HepG2 (cell line): ENCODE measurements around the gene CDH13. TPM values are rescaled to one million over a fixed set of nuclear protein-coding genes. Genes with fewer than 3 reads are reported as not detected.

Source experiments
- ATAC-seq: fragments of 200-7000 bp; cut with Tn5 transposase; 3 replicates; pipeline ENCODE4 v1.9.1; 2020; ENCODE audit warnings: mild to moderate bottlenecking, moderate library complexity
- BruUV-seq: library from RNA; stranded (reverse); fragments of 400-500 nt; replicated peaks from 2 replicates; lab custom pipeline; 2021; lab: Mats Ljungman, UMichigan
- CTCF ChIA-PET: fragments of 300-600 bp; formaldehyde crosslinking; extraction: SDS; loops from one replicate; lab custom pipeline; 2021; ENCODE audit warnings: low total read pairs, inconsistent platforms, low intra/inter-chr PET ratio; lab: Yijun Ruan, JAX
- POLR2A ChIA-PET: fragments of 350-600 bp; sonication (Branson Sonifier 250); formaldehyde crosslinking; loops from one replicate; lab custom pipeline; 2020; ENCODE audit warnings: antibody characterized with exemption, inconsistent platforms; lab: Yijun Ruan, JAX
- DNase-seq: peaks from one replicate; pipeline ENCODE4 v3.0.0-alpha.2; 2015; ENCODE audit warnings: low spot score
- FAIRE-seq: peaks from 3 replicates; lab custom pipeline; 2011; peaks lifted over from hg19 to GRCh38; lab: Jason Lieb, UNC
- H2AFZ ChIP-seq: one replicate; pipeline ENCODE4 v1.6.1; 2011; ENCODE audit warnings: low read length, inconsistent platforms
- H3K27ac ChIP-seq: fragments of 300-600 bp; 3 replicates; pipeline ENCODE4 v1.8.0; 2011; ENCODE audit warnings: mixed run types, mild to moderate bottlenecking, mixed read lengths, low read length, inconsistent platforms; ENCODE audit not compliant: insufficient read depth; ENCODE audit errors: extremely low read length
- H3K27me3 ChIP-seq, 2 experiments: fragments of 200-600 bp in 1 of 2; 2 replicates in 1 of 2; 3 replicates in 1 of 2; pipeline versions ENCODE4 v1.6.0 to v1.8.0; 2011; ENCODE audit warnings: low read length in 2 of 2, mild to moderate bottlenecking in 2 of 2, moderate library complexity in 2 of 2, inconsistent platforms in 1 of 2; ENCODE audit not compliant: insufficient read depth in 2 of 2, control insufficient read depth in 1 of 2
- H3K36me3 ChIP-seq, 2 experiments: fragments of 200-600 bp in 1 of 2; replicated peaks in 1 of 2; 2 replicates in 1 of 2; 3 replicates in 1 of 2; pipeline versions ENCODE4 v1.5.1 to v1.8.0; 2011; ENCODE audit warnings: low read length in 2 of 2, inconsistent platforms in 1 of 2; ENCODE audit not compliant: insufficient read depth in 2 of 2, control insufficient read depth in 1 of 2
- H3K4me1 ChIP-seq: 2 replicates; pipeline ENCODE4 v1.5.1; 2012; ENCODE audit warnings: low read length, inconsistent platforms; ENCODE audit not compliant: insufficient read depth
- H3K4me2 ChIP-seq: 2 replicates; pipeline ENCODE4 v1.6.0; 2011; ENCODE audit warnings: low read depth, low read length, inconsistent platforms
- H3K4me3 ChIP-seq, 3 experiments: fragments of 200-600 bp in 1 of 3; sonication (generic), shearing (Covaris generic) in 1 of 3; replicated peaks in 1 of 3; 2 replicates each; pipeline ENCODE4 v1.5.1; 2011 to 2016; ENCODE audit warnings: low read length in 3 of 3, inconsistent platforms in 2 of 3, low read depth in 2 of 3, mild to moderate bottlenecking in 2 of 3, control low read depth in 1 of 3, mixed read lengths in 1 of 3; ENCODE audit not compliant: insufficient read depth in 1 of 3
- H3K79me2 ChIP-seq: one replicate; pipeline ENCODE4 v1.6.1; 2011; ENCODE audit warnings: low read length, inconsistent platforms; ENCODE audit not compliant: insufficient read depth
- H3K9ac ChIP-seq: 2 replicates; pipeline ENCODE4 v1.6.0; 2011; ENCODE audit warnings: mild to moderate bottlenecking, low read depth, low read length, inconsistent platforms; ENCODE audit not compliant: insufficient read depth
- H3K9me3 ChIP-seq: 2 replicates; pipeline ENCODE4 v1.5.1; 2012; ENCODE audit warnings: mild to moderate bottlenecking, low read length
- H4K20me1 ChIP-seq: 2 replicates; pipeline ENCODE4 v1.6.0; 2011; ENCODE audit warnings: inconsistent platforms, mild to moderate bottlenecking, low read length, moderate library complexity; ENCODE audit not compliant: insufficient read depth
- CBX5 ChIP-seq: sonication (generic); formaldehyde crosslinking; IDR thresholded peaks from 2 replicates; pipeline ENCODE4 v1.4.0; 2020; ENCODE audit warnings: missing genetic modification reagents, borderline replicate concordance
- ISX ChIP-seq: sonication (generic); formaldehyde crosslinking; conservative IDR thresholded peaks from 2 replicates; pipeline ENCODE4 v1.5.0; 2020; ENCODE audit warnings: missing genetic modification reagents
- MED8 ChIP-seq: sonication (generic); formaldehyde crosslinking; IDR thresholded peaks from 2 replicates; pipeline ENCODE4 v1.8.1; 2023; ENCODE audit warnings: mild to moderate bottlenecking, missing genetic modification reagents; ENCODE audit not compliant: insufficient replicate concordance
- NFE2 ChIP-seq: sonication (generic); formaldehyde crosslinking; IDR thresholded peaks from 2 replicates; pipeline ENCODE4 v1.4.0; 2020; ENCODE audit warnings: missing genetic modification reagents
- RFX5 ChIP-seq: IDR thresholded peaks from 2 replicates; pipeline ENCODE4 v1.6.1; 2011; ENCODE audit warnings: low read depth, low read length, improper control_type of control experiment
- ZNF660 ChIP-seq: sonication (generic); formaldehyde crosslinking; IDR thresholded peaks from 2 replicates; pipeline ENCODE4 v1.5.1; 2020; ENCODE audit warnings: mild to moderate bottlenecking, low read depth, missing genetic modification reagents, borderline replicate concordance
- WGBS: methylation state at CpG from one replicate; pipeline ENCODE4 v1.1.6; 2017; ENCODE audit warnings: low lambda C conversion rate; 5-methylcytosine and 5-hydroxymethylcytosine counted together
- in situ Hi-C: cut with HindIII; loops from 2 replicates; pipeline ENCODE4 v1.10.0; 2017; ENCODE audit warnings: low pct_unique_long_range_greater_than_20kb; ENCODE audit not compliant: extremely low pct_ligation_motif_present
- intact Hi-C: fragments of 100-400 bp; cut with micrococcal nuclease; formaldehyde crosslinking; loops from one replicate; pipeline ENCODE4 v1.10.0; 2022; ENCODE audit not compliant: unreplicated experiment
- polyA plus RNA-seq, 8 experiments: library from polyadenylated mRNA; depleted of rRNA in 3 of 8; stranded (reverse) in 7 of 8; unstranded in 1 of 8; fragments of >200 nt; fragmentation: Illumina TruSeq in 4 of 8; extraction: Trizol in 4 of 8; gene quantifications; 2 replicates each; pipeline versions ENCODE4 v1.2.1 to v1.2.3, GENCODE V29; 2011 to 2016; ENCODE audit warnings: low read depth in 4 of 8, missing spikeins in 1 of 8, mixed read lengths in 1 of 8; ENCODE audit not compliant: insufficient read depth in 1 of 8
- total RNA-seq, 5 experiments: library from RNA; depleted of rRNA; stranded (reverse); fragments of >200 nt; fragmentation: Illumina TruSeq; extraction: Trizol; gene quantifications; 2 replicates each; pipeline ENCODE4 v1.2.3, GENCODE V29; 2016; ENCODE audit warnings: low read depth in 1 of 5
- TF ChIP-seq, protein P1 (sequence below): IDR thresholded peaks from 2 replicates; pipeline ENCODE4 v1.6.1; 2016; ENCODE audit warnings: low read depth, control low read depth
- TF ChIP-seq, protein P2 (sequence below): sonication (generic); formaldehyde crosslinking; IDR thresholded peaks from 2 replicates; pipeline ENCODE4 v1.8.1; 2022; ENCODE audit warnings: low read depth, mild to moderate bottlenecking, missing genetic modification reagents

The CDH13 gene
- total and polyA plus RNA-seq, 2 of the 13 experiments (the other 11 are each of a cell fraction or from before 2014, with no cell fraction given): not detected

DNA sequence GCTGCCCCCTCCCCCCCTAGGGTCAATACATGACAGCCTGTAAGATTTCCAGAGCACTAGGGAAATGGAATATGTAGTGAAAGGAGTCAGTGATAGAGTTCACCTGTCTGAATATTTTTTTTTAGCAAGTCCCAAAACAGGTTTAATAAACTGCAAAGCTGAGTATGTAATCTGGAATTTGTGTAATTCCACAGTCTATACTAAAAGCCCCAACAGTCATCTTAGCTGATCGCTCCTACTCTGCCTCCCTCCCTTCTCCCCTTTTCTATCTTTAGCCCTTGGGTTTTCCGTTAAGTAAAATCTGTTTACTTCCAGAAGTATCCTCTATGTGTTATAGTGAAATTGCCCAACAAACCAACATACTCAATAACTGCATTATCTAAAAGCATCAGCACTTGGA, 3.5 kb downstream of the CDH13 start:
- H3K79me2 ChIP-seq: no peaks in the 10 kb centered on the region
- WGBS: 57% methylated on average over 2 of the region's 2 CpGs
- intact Hi-C loops: no loop called here

More for the DNA sequence above, 3.5 kb downstream of the CDH13 start:
- Histone ChIP-seq H3K9ac (no peak overlapping the region), H3K27ac (no peak overlapping the region), H3K9me3 (no peaks in the 10 kb centered on the region), H3K36me3 (no peaks in the 10 kb centered on the region), H3K4me2 (no peak overlapping the region)
- BruUV-seq: no TSS peak
- ATAC-seq (no peak), FAIRE-seq (no peak), DNase-seq (no peak)
- in situ Hi-C loops: loop anchor here (10.0 kb wide), 1 partner anchor 365 kb away; no protein-coding TSS in a partner anchor
- CTCF ChIA-PET: no interaction called here
- POLR2A ChIA-PET: no interaction called here
- TF ChIP-seq, protein P1, sequence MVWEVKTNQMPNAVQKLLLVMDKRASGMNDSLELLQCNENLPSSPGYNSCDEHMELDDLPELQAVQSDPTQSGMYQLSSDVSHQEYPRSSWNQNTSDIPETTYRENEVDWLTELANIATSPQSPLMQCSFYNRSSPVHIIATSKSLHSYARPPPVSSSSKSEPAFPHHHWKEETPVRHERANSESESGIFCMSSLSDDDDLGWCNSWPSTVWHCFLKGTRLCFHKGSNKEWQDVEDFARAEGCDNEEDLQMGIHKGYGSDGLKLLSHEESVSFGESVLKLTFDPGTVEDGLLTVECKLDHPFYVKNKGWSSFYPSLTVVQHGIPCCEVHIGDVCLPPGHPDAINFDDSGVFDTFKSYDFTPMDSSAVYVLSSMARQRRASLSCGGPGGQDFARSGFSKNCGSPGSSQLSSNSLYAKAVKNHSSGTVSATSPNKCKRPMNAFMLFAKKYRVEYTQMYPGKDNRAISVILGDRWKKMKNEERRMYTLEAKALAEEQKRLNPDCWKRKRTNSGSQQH: no peak
- TF ChIP-seq CBX5 (CRISPR knock-in tag) (no peak), NFE2 (CRISPR knock-in tag) (no peak), ZNF660 (CRISPR knock-in tag) (no peak), ISX (CRISPR knock-in tag) (no peak), RFX5 (no peak), MED8 (CRISPR knock-in tag) (no peak)
- TF ChIP-seq, protein P2, sequence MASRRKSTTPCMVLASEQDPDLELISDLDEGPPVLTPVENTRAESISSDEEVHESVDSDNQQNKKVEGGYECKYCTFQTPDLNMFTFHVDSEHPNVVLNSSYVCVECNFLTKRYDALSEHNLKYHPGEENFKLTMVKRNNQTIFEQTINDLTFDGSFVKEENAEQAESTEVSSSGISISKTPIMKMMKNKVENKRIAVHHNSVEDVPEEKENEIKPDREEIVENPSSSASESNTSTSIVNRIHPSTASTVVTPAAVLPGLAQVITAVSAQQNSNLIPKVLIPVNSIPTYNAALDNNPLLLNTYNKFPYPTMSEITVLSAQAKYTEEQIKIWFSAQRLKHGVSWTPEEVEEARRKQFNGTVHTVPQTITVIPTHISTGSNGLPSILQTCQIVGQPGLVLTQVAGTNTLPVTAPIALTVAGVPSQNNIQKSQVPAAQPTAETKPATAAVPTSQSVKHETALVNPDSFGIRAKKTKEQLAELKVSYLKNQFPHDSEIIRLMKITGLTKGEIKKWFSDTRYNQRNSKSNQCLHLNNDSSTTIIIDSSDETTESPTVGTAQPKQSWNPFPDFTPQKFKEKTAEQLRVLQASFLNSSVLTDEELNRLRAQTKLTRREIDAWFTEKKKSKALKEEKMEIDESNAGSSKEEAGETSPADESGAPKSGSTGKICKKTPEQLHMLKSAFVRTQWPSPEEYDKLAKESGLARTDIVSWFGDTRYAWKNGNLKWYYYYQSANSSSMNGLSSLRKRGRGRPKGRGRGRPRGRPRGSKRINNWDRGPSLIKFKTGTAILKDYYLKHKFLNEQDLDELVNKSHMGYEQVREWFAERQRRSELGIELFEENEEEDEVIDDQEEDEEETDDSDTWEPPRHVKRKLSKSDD (CRISPR knock-in tag): no peak
- TF ChIP-seq, all 625 proteins: peak for 0
- H3K4me1 ChIP-seq: no peaks in the 10 kb centered on the region
- H3K4me3 ChIP-seq: no peak overlapping the region
- H3K27me3 ChIP-seq: peaks cover 9 to 40% of the 10 kb centered on the region in 2 experiments; a peak in 4 of 5 replicates
- H2AFZ ChIP-seq: no peak overlapping the region
- no peaks in the 10 kb centered on the region for H4K20me1 ChIP-seq
